KOPT-K1 (cell line): ENCODE results near the gene SLC15A1.

Experiments used
- H3K27ac ChIP-seq: fragments of 200-600 bp; sonication (generic); 2 replicates; pipeline ENCODE4 v1.5.1; 2016; ENCODE audit warnings: antibody characterized with exemption, mild to moderate bottlenecking, low read depth, low read length; ENCODE audit not compliant: poor library complexity, severe bottlenecking
- H3K36me3 ChIP-seq: fragments of 200-600 bp; sonication (generic); 2 replicates; pipeline ENCODE4 v1.5.1; 2017; ENCODE audit warnings: antibody characterized with exemption, mild to moderate bottlenecking, low read length, moderate library complexity; ENCODE audit not compliant: insufficient read depth
- H3K9me3 ChIP-seq: fragments of 200-600 bp; sonication (generic); 2 replicates; pipeline ENCODE4 v1.5.1; 2017; ENCODE audit warnings: antibody characterized with exemption, low read length, mild to moderate bottlenecking; ENCODE audit not compliant: insufficient read depth, poor library complexity, severe bottlenecking

SLC15A1 gene

GRCh38 chr13:98752467-98753290 lies at the start of gene SLC15A1:
SLC15A1 (minus strand) TSS chr13:98752672; CDS start chr13:98752598, 74 bp downstream.
- H3K9me3 ChIP-seq: peaks cover 7% of the 10 kb centered on the region
- no peak within 1 kb of the TSS for H3K27ac ChIP-seq
- no peaks in the 10 kb centered on the region for H3K36me3 ChIP-seq

- Histone ChIP-seq H3K9me3 (no peaks in the 10 kb centered on the region), H3K36me3 (peaks cover 1% of the 10 kb centered on the region; the same call in 1 of the 2 replicates), H3K27ac (no peak overlapping the region)
These were observed 49.4 kb upstream of the SLC15A1 start for GRCh38 chr13:98801626-98802418.

GRCh38 chr13:98800078-98800477 lies 47.6 kb upstream of the SLC15A1 start:
- Histone ChIP-seq H3K9me3 (no peaks in the 10 kb centered on the region), H3K36me3 (peaks cover 12% of the 10 kb centered on the region; the same call in 1 of the 2 replicates), H3K27ac (no peak overlapping the region)

GRCh38 chr13:98798849-98799645 lies 46.6 kb upstream of the SLC15A1 start:
- no peak overlapping the region for H3K27ac ChIP-seq
- H3K36me3 ChIP-seq: peaks cover 20% of the 10 kb centered on the region; the same call in 1 of the 2 replicates
- H3K9me3 ChIP-seq: no peaks in the 10 kb centered on the region

- no peak overlapping the region for H3K27ac ChIP-seq
- no peaks in the 10 kb centered on the region for H3K9me3 ChIP-seq
- peaks cover 20% of the 10 kb centered on the region; the same call in 1 of the 2 replicates for H3K36me3 ChIP-seq
These were observed 45.0 kb upstream of the SLC15A1 start for GRCh38 chr13:98797456-98797855.

GRCh38 chr13:98796798-98797197 lies 44.3 kb upstream of the SLC15A1 start:
- Histone ChIP-seq H3K9me3 (no peaks in the 10 kb centered on the region), H3K36me3 (peaks cover 20% of the 10 kb centered on the region; the same call in 1 of the 2 replicates), H3K27ac (no peak overlapping the region)

GRCh38 chr13:98796191-98796590 lies 43.7 kb upstream of the SLC15A1 start:
- Histone ChIP-seq H3K36me3 (peaks cover 20% of the 10 kb centered on the region; the same call in 1 of the 2 replicates), H3K27ac (no peak overlapping the region), H3K9me3 (no peaks in the 10 kb centered on the region)

GRCh38 chr13:98795220-98795619 lies 42.7 kb upstream of the SLC15A1 start:
- H3K36me3 ChIP-seq: peaks cover 20% of the 10 kb centered on the region; the same call in 1 of the 2 replicates
- no peak overlapping the region for H3K27ac ChIP-seq
- no peaks in the 10 kb centered on the region for H3K9me3 ChIP-seq

- Histone ChIP-seq H3K36me3 (peaks cover 20% of the 10 kb centered on the region; the same call in 1 of the 2 replicates), H3K9me3 (no peaks in the 10 kb centered on the region), H3K27ac (no peak overlapping the region)
These were observed 42.0 kb upstream of the SLC15A1 start for GRCh38 chr13:98794498-98794897.

- Histone ChIP-seq H3K9me3 (no peaks in the 10 kb centered on the region), H3K27ac (no peak overlapping the region), H3K36me3 (peaks cover 20% of the 10 kb centered on the region; the same call in 1 of the 2 replicates)
These were observed 40.5 kb upstream of the SLC15A1 start for GRCh38 chr13:98792785-98793495.

GRCh38 chr13:98792321-98792720 lies 39.8 kb upstream of the SLC15A1 start:
- no peaks in the 10 kb centered on the region for H3K9me3 ChIP-seq
- H3K27ac ChIP-seq: no peak overlapping the region
- H3K36me3 ChIP-seq: peaks cover 20% of the 10 kb centered on the region; the same call in 1 of the 2 replicates

- H3K36me3 ChIP-seq: peaks cover 17% of the 10 kb centered on the region; the same call in 1 of the 2 replicates
- H3K9me3 ChIP-seq: no peaks in the 10 kb centered on the region
- H3K27ac ChIP-seq: no peak overlapping the region
These were observed 39.1 kb upstream of the SLC15A1 start for GRCh38 chr13:98791611-98792010.

- Histone ChIP-seq H3K27ac (no peak overlapping the region), H3K36me3 (no peaks in the 10 kb centered on the region), H3K9me3 (no peaks in the 10 kb centered on the region)
These were observed 35.5 kb upstream of the SLC15A1 start for GRCh38 chr13:98787996-98788395.

GRCh38 chr13:98787173-98787572 lies 34.7 kb upstream of the SLC15A1 start:
- Histone ChIP-seq H3K36me3 (no peaks in the 10 kb centered on the region), H3K9me3 (no peaks in the 10 kb centered on the region), H3K27ac (no peak overlapping the region)
